ENCODE measurements around the gene TTC9B.

TTC9B gene

DNA sequence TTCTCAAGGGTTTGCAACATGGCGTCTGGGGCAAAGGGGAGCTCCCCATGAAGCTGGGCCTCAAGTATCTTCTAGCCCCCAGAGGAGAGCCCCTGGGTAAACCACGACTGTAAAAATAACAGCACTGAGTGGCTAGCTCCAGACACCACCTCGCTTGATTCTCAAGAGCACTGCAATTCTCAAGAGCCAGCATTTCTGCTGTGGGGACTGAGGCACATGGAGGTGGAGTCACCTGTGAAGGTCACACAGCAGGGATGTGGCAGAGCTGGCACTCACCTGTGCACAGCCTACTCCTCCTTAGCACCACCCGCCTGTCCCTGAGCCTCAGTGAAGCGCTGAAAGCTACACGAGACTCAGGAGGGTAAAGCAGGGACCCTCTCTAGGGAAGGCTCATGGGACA lies 29.0 kb upstream of the TTC9B start:
- no peaks in the 10 kb centered on the region for H3K36me3 ChIP-seq (replicated peaks; ENCODE audit: insufficient read depth, low read length)
- peaks cover 56% of the 10 kb centered on the region for H3K79me2 ChIP-seq (ENCODE audit: low read length)

GRCh38 chr19:40246292-40247073 lies 28.3 kb upstream of the TTC9B start:
- Histone ChIP-seq H3K79me2 (ENCODE audit: low read length) (peaks cover 49% of the 10 kb centered on the region), H3K27me3 (replicated peaks; ENCODE audit: insufficient read depth, low read length) (no peaks in the 10 kb centered on the region), H3K4me2 (ENCODE audit: low read depth, low read length) (no peak overlapping the region), H3K27ac (ENCODE audit: low read length) (no peak overlapping the region), H3K9me3 (replicated peaks; ENCODE audit: insufficient read depth, low read length) (no peaks in the 10 kb centered on the region), H3K36me3 (replicated peaks; ENCODE audit: insufficient read depth, low read length) (no peaks in the 10 kb centered on the region), H2AFZ (ENCODE audit: low read length) (no peak overlapping the region), H3K9ac (ENCODE audit: low read length) (no peak overlapping the region), H3K9me2 (replicated peaks; ENCODE audit: insufficient read depth, low read length) (no peaks in the 10 kb centered on the region), H3F3A (ENCODE audit: insufficient read depth, low read length) (no peaks in the 10 kb centered on the region), H3K4me1 (ENCODE audit: low read length) (no peaks in the 10 kb centered on the region), H3K4me3 (ENCODE audit: low read length) (no peak overlapping the region), H4K20me1 (ENCODE audit: insufficient read depth, low read length) (no peaks in the 10 kb centered on the region)
- no peak for DNase-seq
- TF ChIP-seq, protein P1, sequence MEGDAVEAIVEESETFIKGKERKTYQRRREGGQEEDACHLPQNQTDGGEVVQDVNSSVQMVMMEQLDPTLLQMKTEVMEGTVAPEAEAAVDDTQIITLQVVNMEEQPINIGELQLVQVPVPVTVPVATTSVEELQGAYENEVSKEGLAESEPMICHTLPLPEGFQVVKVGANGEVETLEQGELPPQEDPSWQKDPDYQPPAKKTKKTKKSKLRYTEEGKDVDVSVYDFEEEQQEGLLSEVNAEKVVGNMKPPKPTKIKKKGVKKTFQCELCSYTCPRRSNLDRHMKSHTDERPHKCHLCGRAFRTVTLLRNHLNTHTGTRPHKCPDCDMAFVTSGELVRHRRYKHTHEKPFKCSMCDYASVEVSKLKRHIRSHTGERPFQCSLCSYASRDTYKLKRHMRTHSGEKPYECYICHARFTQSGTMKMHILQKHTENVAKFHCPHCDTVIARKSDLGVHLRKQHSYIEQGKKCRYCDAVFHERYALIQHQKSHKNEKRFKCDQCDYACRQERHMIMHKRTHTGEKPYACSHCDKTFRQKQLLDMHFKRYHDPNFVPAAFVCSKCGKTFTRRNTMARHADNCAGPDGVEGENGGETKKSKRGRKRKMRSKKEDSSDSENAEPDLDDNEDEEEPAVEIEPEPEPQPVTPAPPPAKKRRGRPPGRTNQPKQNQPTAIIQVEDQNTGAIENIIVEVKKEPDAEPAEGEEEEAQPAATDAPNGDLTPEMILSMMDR (IDR thresholded peaks at IDR 0.05; ENCODE audit: low read length), result no peak
- TF ChIP-seq EZH2 (optimal IDR thresholded peaks at IDR 0.05; ENCODE audit: low read depth, low read length), result no peak
- no peak for TF ChIP-seq EZH2phosphoT487 (IDR thresholded peaks at IDR 0.05; ENCODE audit: low read length)

More for the DNA sequence above, 29.0 kb upstream of the TTC9B start:
- Histone ChIP-seq H2AFZ (ENCODE audit: low read length) (no peak overlapping the region), H3K9ac (ENCODE audit: low read length) (no peak overlapping the region), H3K4me2 (ENCODE audit: low read depth, low read length) (no peak overlapping the region), H3K4me3 (ENCODE audit: low read length) (no peak overlapping the region), H3K9me3 (replicated peaks; ENCODE audit: insufficient read depth, low read length) (no peaks in the 10 kb centered on the region), H3K4me1 (ENCODE audit: low read length) (no peaks in the 10 kb centered on the region), H3F3A (ENCODE audit: insufficient read depth, low read length) (no peaks in the 10 kb centered on the region), H3K27me3 (replicated peaks; ENCODE audit: insufficient read depth, low read length) (no peaks in the 10 kb centered on the region), H4K20me1 (ENCODE audit: insufficient read depth, low read length) (no peaks in the 10 kb centered on the region), H3K9me2 (replicated peaks; ENCODE audit: insufficient read depth, low read length) (no peaks in the 10 kb centered on the region), H3K27ac (ENCODE audit: low read length) (no peak overlapping the region)
- DNase-seq, result no peak
- TF ChIP-seq EZH2phosphoT487 (IDR thresholded peaks at IDR 0.05; ENCODE audit: low read length), result no peak
- TF ChIP-seq EZH2 (optimal IDR thresholded peaks at IDR 0.05; ENCODE audit: low read depth, low read length), result no peak

- H3K27me3 ChIP-seq (replicated peaks; ENCODE audit: insufficient read depth, low read length), result no peaks in the 10 kb centered on the region
Observed at GRCh38 chr19:40245506-40246128, 27.4 kb upstream of the TTC9B start.

More at GRCh38 chr19:40245506-40246128, 27.4 kb upstream of the TTC9B start:
- Histone ChIP-seq H3F3A (ENCODE audit: insufficient read depth, low read length) (no peaks in the 10 kb centered on the region), H3K79me2 (ENCODE audit: low read length) (peaks cover 48% of the 10 kb centered on the region), H3K36me3 (replicated peaks; ENCODE audit: insufficient read depth, low read length) (no peaks in the 10 kb centered on the region), H2AFZ (ENCODE audit: low read length) (no peak overlapping the region), H3K9me3 (replicated peaks; ENCODE audit: insufficient read depth, low read length) (no peaks in the 10 kb centered on the region), H3K9me2 (replicated peaks; ENCODE audit: insufficient read depth, low read length) (no peaks in the 10 kb centered on the region), H3K4me2 (ENCODE audit: low read depth, low read length) (no peak overlapping the region), H3K4me1 (ENCODE audit: low read length) (no peaks in the 10 kb centered on the region), H3K9ac (ENCODE audit: low read length) (no peak overlapping the region), H4K20me1 (ENCODE audit: insufficient read depth, low read length) (no peaks in the 10 kb centered on the region), H3K4me3 (ENCODE audit: low read length) (no peak overlapping the region), H3K27ac (ENCODE audit: low read length) (no peak overlapping the region)
- TF ChIP-seq EZH2phosphoT487 (IDR thresholded peaks at IDR 0.05; ENCODE audit: low read length) (no peak), EZH2 (optimal IDR thresholded peaks at IDR 0.05; ENCODE audit: low read depth, low read length) (no peak)
- TF ChIP-seq, protein P1 (IDR thresholded peaks at IDR 0.05; ENCODE audit: low read length), result no peak
- no peak for DNase-seq

Measured in MM.1S (cell line).